Upper lobe of right lung (tissue), 1 donor: ENCODE measurements around the gene EXT2. TPM values are rescaled to one million over a fixed set of nuclear protein-coding genes. Genes with fewer than 3 reads are reported as not detected.
A peak's percentile ranks its signal among the peaks of the same experiment; 100 is the strongest.

Experiments
- ATAC-seq: fragments of 200-7000 bp; cut with Tn5 transposase; one replicate; pipeline ENCODE4 v1.9.1; 2020; ENCODE audit warnings: mild to moderate bottlenecking, moderate library complexity
- DNase-seq: peaks from one replicate; pipeline ENCODE4 v3.0.0-alpha.2; 2020
- H3K27ac ChIP-seq: fragments of 200-600 bp; one replicate; pipeline ENCODE4 v1.8.0; 2022
- H3K27me3 ChIP-seq: fragments of 200-600 bp; one replicate; pipeline ENCODE4 v1.8.0; 2022; ENCODE audit warnings: mild to moderate bottlenecking
- H3K36me3 ChIP-seq: fragments of 200-600 bp; one replicate; pipeline ENCODE4 v1.8.0; 2022
- H3K4me1 ChIP-seq: fragments of 200-600 bp; one replicate; pipeline ENCODE4 v1.8.0; 2022
- H3K4me3 ChIP-seq: fragments of 200-600 bp; one replicate; pipeline ENCODE4 v1.8.0; 2022; ENCODE audit warnings: mild to moderate bottlenecking
- H3K9me3 ChIP-seq: fragments of 200-600 bp; one replicate; pipeline ENCODE4 v1.8.0; 2022
- intact Hi-C: fragments of 100-400 bp; cut with DNase I; formaldehyde crosslinking; loops from one replicate; pipeline ENCODE4 v1.11.0; 2022
- total RNA-seq: library from RNA; stranded (reverse); fragmentation: NEBNext Ultra II Directional; extraction: Animal tissue kit (Norgen Biotek cat#: 25700); gene quantifications from one replicate; pipeline ENCODE4 v1.2.1, GENCODE V29; 2021
- TF ChIP-seq, protein P1 (sequence below): fragments of 200-600 bp; IDR thresholded peaks from one replicate; pipeline ENCODE4 v1.8.0; 2022; ENCODE audit warnings: antibody characterized with exemption
- donor health status: DM: no; HTN: yes; CAD: no; lungs with severe emphysema.

The EXT2 gene
- total RNA-seq, 1 donor from 2014 or later: 61.2 TPM

DNA sequence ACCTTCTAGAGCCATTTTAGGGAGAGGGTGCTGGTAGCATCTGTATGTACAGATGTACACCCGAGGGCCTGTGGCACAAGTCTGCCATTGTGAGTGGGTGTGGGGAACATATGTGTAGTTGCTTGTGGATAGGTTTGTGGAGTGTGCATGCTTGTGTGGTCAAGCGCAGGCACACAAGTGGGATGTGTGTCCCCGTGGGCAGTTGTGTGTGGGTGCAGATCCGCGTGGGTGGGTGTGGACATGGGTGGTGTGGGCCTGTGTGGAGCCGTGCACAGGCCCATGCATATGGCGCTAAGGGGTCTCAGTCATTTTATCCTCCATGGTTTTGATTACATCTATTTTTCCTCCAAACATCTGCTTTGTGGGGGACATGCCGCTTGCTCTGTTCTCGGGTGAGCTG lies 185.7 kb downstream of the EXT2 start:
- Histone ChIP-seq H3K27ac (no peak overlapping the region), H3K4me3 (no peak overlapping the region), H3K4me1 (no peaks in the 10 kb centered on the region), H3K36me3 (no peaks in the 10 kb centered on the region), H3K27me3 (no peaks in the 10 kb centered on the region), H3K9me3 (no peaks in the 10 kb centered on the region)
- ATAC-seq (no peak), DNase-seq (no peak)
- intact Hi-C loops: no loop called here
- TF ChIP-seq, protein P1, sequence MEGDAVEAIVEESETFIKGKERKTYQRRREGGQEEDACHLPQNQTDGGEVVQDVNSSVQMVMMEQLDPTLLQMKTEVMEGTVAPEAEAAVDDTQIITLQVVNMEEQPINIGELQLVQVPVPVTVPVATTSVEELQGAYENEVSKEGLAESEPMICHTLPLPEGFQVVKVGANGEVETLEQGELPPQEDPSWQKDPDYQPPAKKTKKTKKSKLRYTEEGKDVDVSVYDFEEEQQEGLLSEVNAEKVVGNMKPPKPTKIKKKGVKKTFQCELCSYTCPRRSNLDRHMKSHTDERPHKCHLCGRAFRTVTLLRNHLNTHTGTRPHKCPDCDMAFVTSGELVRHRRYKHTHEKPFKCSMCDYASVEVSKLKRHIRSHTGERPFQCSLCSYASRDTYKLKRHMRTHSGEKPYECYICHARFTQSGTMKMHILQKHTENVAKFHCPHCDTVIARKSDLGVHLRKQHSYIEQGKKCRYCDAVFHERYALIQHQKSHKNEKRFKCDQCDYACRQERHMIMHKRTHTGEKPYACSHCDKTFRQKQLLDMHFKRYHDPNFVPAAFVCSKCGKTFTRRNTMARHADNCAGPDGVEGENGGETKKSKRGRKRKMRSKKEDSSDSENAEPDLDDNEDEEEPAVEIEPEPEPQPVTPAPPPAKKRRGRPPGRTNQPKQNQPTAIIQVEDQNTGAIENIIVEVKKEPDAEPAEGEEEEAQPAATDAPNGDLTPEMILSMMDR: no peak

DNA sequence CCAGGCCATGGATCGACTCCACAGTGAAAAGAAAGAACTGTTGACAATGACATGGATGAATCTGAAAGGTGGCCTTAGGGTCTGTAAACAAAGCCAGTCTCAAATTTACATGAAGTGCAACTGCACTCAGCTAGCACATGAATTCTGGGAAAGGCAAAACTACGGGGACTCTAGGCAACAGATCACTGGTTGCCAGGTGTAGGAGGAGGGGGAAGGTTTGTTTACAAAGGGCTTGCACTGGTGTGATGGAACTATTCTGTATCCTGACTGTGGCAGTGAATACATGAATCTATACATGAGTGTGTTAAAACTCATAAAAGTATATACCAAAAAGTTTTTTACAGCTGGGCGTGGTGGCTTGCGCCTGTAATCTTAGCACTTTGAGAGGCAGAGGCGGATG lies 187.1 kb downstream of the EXT2 start:
- Histone ChIP-seq H3K4me1 (no peaks in the 10 kb centered on the region), H3K9me3 (no peaks in the 10 kb centered on the region), H3K36me3 (no peaks in the 10 kb centered on the region), H3K4me3 (no peak overlapping the region), H3K27ac (no peak overlapping the region), H3K27me3 (no peaks in the 10 kb centered on the region)
- TF ChIP-seq, protein P1: no peak
- ATAC-seq (no peak), DNase-seq (no peak)
- intact Hi-C loops: no loop called here

DNA sequence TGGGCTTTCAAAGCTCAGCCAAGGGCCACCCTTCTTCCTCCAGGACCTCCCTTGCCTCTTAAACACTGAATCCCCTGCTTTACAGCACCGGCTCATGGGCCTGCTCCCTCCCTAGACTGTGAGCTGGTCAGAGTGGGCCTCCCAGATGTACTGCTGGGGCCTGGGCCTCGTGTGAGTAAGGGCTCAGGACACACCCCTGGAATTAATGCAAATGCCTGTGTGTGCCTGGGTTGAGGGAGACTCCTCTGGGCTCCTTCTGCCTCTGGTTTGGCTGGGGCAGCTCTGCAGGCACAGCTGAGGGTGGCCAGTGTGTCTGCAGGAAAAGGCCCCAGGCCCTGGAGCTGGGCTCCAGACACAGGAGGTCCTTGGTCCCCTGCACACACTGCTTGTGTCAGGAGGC lies 190.3 kb downstream of the EXT2 start:
- Histone ChIP-seq H3K4me3 (no peak overlapping the region), H3K27ac (no peak overlapping the region), H3K27me3 (no peaks in the 10 kb centered on the region), H3K9me3 (no peaks in the 10 kb centered on the region), H3K4me1 (no peaks in the 10 kb centered on the region), H3K36me3 (no peaks in the 10 kb centered on the region)
- ATAC-seq: no peak
- no peak for DNase-seq
- TF ChIP-seq, protein P1: no peak
- intact Hi-C loops: loop anchor here (5.0 kb wide), 1 partner anchor 252 kb away; no protein-coding TSS in a partner anchor

DNA sequence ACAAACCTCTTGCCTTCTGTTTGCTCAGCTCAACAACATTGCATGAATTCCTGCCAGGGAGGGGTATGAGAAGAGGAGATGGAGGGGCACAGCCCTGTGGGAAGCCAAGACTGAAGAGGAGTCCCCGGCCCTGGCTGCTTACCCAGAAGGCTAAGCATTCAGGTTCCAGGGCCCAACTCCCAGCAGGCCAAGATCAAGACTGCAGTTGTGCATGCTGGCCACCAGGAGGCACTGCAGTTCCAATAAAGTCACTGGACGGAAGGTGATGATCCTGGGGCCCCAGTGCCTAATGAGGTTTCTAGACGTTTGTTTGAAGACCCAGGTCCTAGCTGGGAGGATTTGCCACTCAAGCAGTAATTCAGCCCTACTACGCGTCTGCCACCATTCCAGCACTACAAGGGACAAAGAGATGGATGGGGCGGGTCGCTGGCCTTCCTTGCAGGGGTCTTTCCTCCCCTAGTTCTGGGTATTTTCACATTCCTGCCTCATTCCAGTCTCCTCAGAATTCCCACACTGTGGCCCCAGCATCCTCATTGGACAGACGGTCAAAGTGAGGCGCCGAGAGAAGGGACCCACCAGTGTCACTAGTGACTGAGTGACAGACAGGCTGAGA lies 190.9 kb downstream of the EXT2 start:
- Histone ChIP-seq H3K27me3 (no peaks in the 10 kb centered on the region), H3K4me1 (no peaks in the 10 kb centered on the region), H3K4me3 (no peak overlapping the region), H3K9me3 (no peaks in the 10 kb centered on the region), H3K27ac (no peak overlapping the region), H3K36me3 (no peaks in the 10 kb centered on the region)
- ATAC-seq (peak; percentile 87), DNase-seq (no peak)
- TF ChIP-seq, protein P1: peak; percentile 97
- intact Hi-C loops: loop anchor here (5.0 kb wide), 1 partner anchor 251 kb away; no protein-coding TSS in a partner anchor

DNA sequence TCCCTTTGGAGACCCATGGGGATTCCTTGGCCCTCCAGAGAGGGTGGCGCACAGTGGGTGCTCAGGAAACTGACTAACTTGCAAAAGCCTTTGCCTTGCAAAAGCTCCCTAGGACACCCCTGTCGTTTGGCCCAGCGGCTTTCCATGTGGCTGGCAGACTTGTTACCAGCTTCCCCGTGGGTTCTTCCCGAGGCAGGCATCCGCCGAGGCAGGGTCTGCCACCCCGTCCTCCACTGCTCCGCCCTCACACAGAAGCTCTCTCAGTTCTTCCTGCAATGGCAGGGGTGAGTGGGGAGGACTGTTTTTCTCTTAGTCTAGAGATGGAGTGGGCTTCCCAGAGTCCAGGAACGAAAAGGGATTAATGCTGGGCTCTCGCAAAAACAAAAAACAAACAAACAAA lies 191.4 kb downstream of the EXT2 start:
- ATAC-seq (no peak), DNase-seq (no peak)
- intact Hi-C loops: loop anchor here (5.0 kb wide), 1 partner anchor 250 kb away; no protein-coding TSS in a partner anchor
- Histone ChIP-seq H3K27ac (no peak overlapping the region), H3K9me3 (no peaks in the 10 kb centered on the region), H3K36me3 (no peaks in the 10 kb centered on the region), H3K4me3 (no peak overlapping the region), H3K4me1 (no peaks in the 10 kb centered on the region), H3K27me3 (no peaks in the 10 kb centered on the region)
- TF ChIP-seq, protein P1: no peak
